ENCODE data around the gene GOT2. TPM values are rescaled to one million over a fixed set of nuclear protein-coding genes. Genes with fewer than 3 reads are reported as not detected.
"Not testable (repeated sequence)": the region's sequence is repeated elsewhere in the genome, so short reads cannot be mapped to it uniquely, and the experiment has no call there.

The GOT2 gene
- 100 to 1,000 TPM in 1 of 2 donors, 10 to 100 TPM in 1; 82.7 to 149 TPM for total RNA-seq

- peak within 1 kb of the TSS; percentile 89 to 93 for H3K27ac Mint-ChIP-seq
- peaks cover 18 to 24% of the 10 kb centered on the region in 2 donors for H3K4me1 Mint-ChIP-seq (ENCODE audit: low read depth in 2 of 2)
- DNase-seq (ENCODE audit: low spot score) (peak; percentile 88), ATAC-seq (peak; percentile 97 to 98)
- H3K4me3 Mint-ChIP-seq, result peak within 1 kb of the TSS; percentile 97
- H3K9me3 Mint-ChIP-seq, result no peaks in the 10 kb centered on the region
- H3K27me3 Mint-ChIP-seq, result peaks cover 0 to 2% of the 10 kb centered on the region in 2 donors
- H3K36me3 Mint-ChIP-seq, result no peaks in the 10 kb centered on the region
Observed at GRCh38 chr16:58733671-58734458, at the start of gene GOT2. TSS of gene GOT2 (minus strand) at chr16:58734316. CDS start at chr16:58734228, 88 bp downstream.

DNA sequence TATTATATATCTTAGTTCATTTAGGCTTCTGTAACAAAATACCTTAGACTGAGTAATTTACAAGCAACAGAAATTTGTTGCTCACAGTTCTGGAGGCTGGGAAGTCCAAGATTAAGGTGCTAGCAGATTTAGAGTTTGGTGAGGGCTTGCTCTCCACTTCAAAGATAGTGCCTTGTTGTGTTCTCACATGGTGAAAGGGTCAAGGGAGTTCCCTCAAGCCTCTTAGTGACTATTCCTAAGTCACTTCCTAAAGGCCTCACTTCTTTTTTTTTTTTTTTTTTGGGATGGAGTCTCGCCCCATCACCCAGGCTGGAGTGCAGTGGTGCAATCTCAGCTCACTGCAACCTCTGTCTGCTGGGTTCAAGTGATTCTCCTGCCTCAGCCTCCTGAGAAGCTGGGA is 45.2 kb upstream of the GOT2 start:
- not testable (repeated sequence) for H3K27ac Mint-ChIP-seq; H3K9me3 Mint-ChIP-seq; ATAC-seq; H3K4me1 Mint-ChIP-seq (ENCODE audit: low read depth in 2 of 2); H3K4me3 Mint-ChIP-seq; H3K36me3 Mint-ChIP-seq; DNase-seq (ENCODE audit: low spot score)
- peaks cover 13 to 24% of the 10 kb centered on the region in 2 donors for H3K27me3 Mint-ChIP-seq

DNA sequence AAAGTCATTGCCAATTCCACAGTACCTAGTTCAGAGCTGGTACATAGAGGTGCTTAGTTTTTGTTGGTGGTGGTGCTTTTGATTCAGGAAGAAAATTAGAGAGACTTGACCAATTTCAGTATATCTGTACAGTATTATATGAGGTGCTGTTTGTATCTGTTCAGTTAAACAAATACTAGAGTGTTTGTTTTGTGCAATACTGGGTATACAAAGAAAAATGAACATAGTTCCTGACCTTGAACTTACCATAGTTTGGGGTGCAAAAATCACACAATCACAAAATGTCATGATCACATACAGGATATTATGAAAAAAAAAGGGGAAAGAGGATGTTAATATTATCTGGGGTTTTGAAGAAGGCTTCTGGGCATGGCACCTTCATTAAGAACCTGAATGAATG is 39.8 kb upstream of the GOT2 start:
- no peaks in the 10 kb centered on the region for H3K9me3 Mint-ChIP-seq
- DNase-seq (ENCODE audit: low spot score), result no peak
- H3K27me3 Mint-ChIP-seq, result peaks cover 12 to 21% of the 10 kb centered on the region in 2 donors
- H3K4me3 Mint-ChIP-seq, result no peak overlapping the region
- no peaks in the 10 kb centered on the region for H3K4me1 Mint-ChIP-seq (ENCODE audit: low read depth in 2 of 2)
- no peak for ATAC-seq
- H3K27ac Mint-ChIP-seq, result no peak overlapping the region
- H3K36me3 Mint-ChIP-seq, result no peaks in the 10 kb centered on the region

DNA sequence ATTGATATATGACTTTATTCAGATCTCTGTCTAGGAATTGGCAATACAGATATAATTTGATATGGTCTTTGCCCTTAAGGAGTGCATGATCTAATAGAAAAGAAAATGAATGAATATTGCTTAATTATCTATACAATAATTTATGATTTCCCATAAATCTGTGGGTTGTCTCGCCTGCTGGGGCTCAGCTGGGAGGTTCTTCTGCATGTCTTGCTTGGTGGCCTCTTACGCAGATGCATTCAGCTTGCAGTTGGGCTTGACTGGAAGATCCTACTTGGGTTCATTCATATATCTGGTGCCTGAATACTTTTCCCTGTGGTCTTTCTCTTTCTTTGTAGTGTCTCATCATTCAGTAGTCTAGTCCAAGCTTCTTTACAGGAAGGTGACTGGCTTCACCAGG is 34.0 kb upstream of the GOT2 start:
- H3K9me3 Mint-ChIP-seq, result no peaks in the 10 kb centered on the region

DNA sequence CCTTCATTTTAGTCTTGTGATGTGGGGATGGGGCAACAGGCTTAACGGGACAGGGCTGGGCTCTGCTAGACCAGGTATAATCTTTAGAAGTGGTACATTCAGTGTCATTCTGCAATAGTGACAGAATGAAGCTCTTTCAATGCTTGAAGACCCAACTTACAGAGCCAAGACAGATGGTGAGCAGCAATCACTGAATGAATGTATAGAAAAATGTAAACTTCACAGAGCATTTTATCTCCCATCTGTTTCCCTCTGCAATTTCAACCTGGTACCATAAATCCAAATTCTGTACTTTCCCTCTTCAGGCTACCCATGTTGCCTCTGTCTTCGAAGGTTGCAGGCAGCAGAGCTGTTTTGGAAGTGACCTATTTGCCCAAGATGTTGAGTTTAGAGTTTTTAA is 33.5 kb upstream of the GOT2 start:
- Mint-ChIP-seq H3K4me3 (no peak overlapping the region), H3K9me3 (no peaks in the 10 kb centered on the region), H3K36me3 (no peaks in the 10 kb centered on the region), H3K4me1 (ENCODE audit: low read depth in 2 of 2) (no peaks in the 10 kb centered on the region), H3K27me3 (peaks cover 11 to 18% of the 10 kb centered on the region in 2 donors), H3K27ac (no peak overlapping the region)
- DNase-seq (ENCODE audit: low spot score) (no peak), ATAC-seq (no peak)

More for the DNA sequence above, 34.0 kb upstream of the GOT2 start:
- ATAC-seq, result no peak
- H3K27me3 Mint-ChIP-seq, result peaks cover 14 to 18% of the 10 kb centered on the region in 2 donors
- H3K36me3 Mint-ChIP-seq, result no peaks in the 10 kb centered on the region
- H3K4me3 Mint-ChIP-seq, result no peak overlapping the region
- H3K27ac Mint-ChIP-seq, result no peak overlapping the region
- H3K4me1 Mint-ChIP-seq (ENCODE audit: low read depth in 2 of 2), result no peaks in the 10 kb centered on the region
- no peak for DNase-seq (ENCODE audit: low spot score)

DNA sequence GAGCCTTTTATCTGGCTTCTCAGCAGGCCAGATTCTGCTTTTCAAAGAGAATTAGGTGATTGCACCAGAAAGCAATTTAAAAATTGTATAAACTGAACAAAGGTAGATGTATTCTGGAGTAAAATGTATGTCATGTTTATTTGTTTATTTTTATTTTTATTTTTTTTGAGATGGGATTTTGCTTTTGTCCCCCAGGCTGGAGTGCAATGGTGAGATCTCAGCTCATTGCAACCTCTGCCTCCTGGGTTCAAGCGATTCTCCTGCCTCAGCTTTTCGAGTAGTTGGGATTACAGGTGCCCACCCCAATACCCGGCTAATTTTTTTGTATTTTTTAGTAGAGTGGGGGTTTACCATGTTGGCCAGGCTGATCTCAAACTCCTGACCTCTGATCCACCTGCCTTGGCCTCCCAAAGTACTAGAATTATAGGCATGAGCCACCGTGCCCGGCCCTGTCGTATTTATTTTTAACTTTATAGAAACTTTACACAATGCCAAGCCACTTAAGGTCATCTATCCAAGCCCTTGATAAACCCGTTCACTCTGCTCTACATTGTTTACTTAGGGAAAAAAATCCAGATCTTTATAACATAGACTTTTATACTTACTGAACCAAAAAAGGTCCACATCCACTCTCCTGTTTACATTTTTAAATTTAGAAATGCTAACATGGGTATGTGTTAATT is 22.7 kb upstream of the GOT2 start:
- no peaks in the 10 kb centered on the region for H3K9me3 Mint-ChIP-seq
- peaks cover 9 to 10% of the 10 kb centered on the region in 2 donors for H3K4me1 Mint-ChIP-seq (ENCODE audit: low read depth in 2 of 2)
- ATAC-seq, result no peak
- no peaks in the 10 kb centered on the region for H3K27me3 Mint-ChIP-seq
- H3K4me3 Mint-ChIP-seq, result no peak overlapping the region
- DNase-seq (ENCODE audit: low spot score), result no peak
- H3K27ac Mint-ChIP-seq, result peak overlapping the region in 1 of 2 donors; percentile 26
- H3K36me3 Mint-ChIP-seq, result no peaks in the 10 kb centered on the region

DNA sequence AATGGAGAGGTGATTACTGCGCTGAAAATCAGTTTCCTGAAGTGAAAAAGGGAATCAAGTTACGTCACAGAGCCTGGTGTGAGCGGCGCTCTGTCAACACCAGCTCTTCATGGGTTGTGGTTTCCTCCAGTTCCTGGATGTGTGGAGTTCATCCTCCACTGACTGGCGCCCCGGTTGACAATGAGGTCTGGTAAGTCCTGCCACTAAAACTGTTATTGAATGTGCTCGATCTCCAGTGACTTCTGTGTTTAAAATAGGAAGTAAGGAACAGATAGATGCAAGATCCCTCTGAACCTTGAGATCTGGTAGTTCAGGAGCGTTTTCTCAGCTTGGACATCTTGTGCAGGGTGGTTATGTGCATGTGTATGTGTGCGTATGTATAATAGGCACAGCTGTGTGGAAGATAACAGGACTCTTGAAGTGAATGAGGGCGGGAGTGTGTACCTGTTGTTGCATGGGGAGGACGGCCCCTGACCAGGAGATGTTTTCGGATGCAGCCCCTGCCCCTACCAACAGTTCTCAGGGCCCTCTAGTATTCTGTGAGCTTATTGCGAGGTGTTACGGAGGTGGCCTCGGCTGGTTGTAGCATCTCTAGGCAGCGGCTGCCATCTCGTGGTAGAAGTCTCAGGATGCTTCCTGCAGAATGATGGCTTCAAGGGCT is 22.0 kb upstream of the GOT2 start:
- no peaks in the 10 kb centered on the region for H3K27me3 Mint-ChIP-seq
- peak overlapping the region; percentile 4 to 26 for H3K27ac Mint-ChIP-seq
- H3K4me3 Mint-ChIP-seq, result peak overlapping the region; percentile 46
- ATAC-seq (peak; percentile 86 to 89), DNase-seq (ENCODE audit: low spot score) (peak; percentile 75)
- H3K36me3 Mint-ChIP-seq, result no peaks in the 10 kb centered on the region
- no peaks in the 10 kb centered on the region for H3K9me3 Mint-ChIP-seq
- peaks cover 9 to 10% of the 10 kb centered on the region in 2 donors for H3K4me1 Mint-ChIP-seq (ENCODE audit: low read depth in 2 of 2)

DNA sequence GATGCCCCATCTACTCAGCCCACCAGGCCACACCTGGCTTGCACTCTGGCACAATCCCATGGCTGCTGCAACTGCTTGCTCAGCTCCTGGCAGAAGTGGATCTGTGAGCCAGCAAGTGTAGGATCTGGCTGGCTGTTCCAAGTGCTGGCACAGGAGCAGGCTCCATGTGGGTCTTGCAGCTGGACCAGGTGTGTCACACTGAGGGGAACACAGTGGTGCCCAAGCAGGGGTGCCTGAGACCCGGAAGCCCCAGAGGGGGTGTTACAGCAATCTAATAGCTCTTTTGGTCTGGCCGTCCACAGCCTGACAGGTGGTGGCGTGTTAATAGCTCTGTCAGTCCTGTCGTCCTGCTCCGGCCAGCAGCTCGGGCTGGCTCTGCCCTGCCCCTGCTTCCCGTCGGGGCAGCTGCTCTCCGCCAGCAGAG is 19.6 kb upstream of the GOT2 start:
- H3K9me3 Mint-ChIP-seq, result no peaks in the 10 kb centered on the region
- no peaks in the 10 kb centered on the region for H3K36me3 Mint-ChIP-seq
- DNase-seq (ENCODE audit: low spot score) (no peak), ATAC-seq (no peak)
- H3K27ac Mint-ChIP-seq, result no peak overlapping the region
- no peak overlapping the region for H3K4me3 Mint-ChIP-seq
- H3K4me1 Mint-ChIP-seq (ENCODE audit: low read depth in 2 of 2), result peaks cover 9 to 10% of the 10 kb centered on the region in 2 donors
- H3K27me3 Mint-ChIP-seq, result no peaks in the 10 kb centered on the region

- no peak for ATAC-seq
- H3K36me3 Mint-ChIP-seq, result no peaks in the 10 kb centered on the region
- H3K4me1 Mint-ChIP-seq (ENCODE audit: low read depth in 2 of 2), result no peaks in the 10 kb centered on the region
- no peak for DNase-seq (ENCODE audit: low spot score)
- peaks cover 0 to 3% of the 10 kb centered on the region in 2 donors for H3K27me3 Mint-ChIP-seq
- no peak overlapping the region for H3K4me3 Mint-ChIP-seq
- no peak overlapping the region for H3K27ac Mint-ChIP-seq
- no peaks in the 10 kb centered on the region for H3K9me3 Mint-ChIP-seq
Observed at GRCh38 chr16:58744497-58744896, 10.4 kb upstream of the GOT2 start.

DNA sequence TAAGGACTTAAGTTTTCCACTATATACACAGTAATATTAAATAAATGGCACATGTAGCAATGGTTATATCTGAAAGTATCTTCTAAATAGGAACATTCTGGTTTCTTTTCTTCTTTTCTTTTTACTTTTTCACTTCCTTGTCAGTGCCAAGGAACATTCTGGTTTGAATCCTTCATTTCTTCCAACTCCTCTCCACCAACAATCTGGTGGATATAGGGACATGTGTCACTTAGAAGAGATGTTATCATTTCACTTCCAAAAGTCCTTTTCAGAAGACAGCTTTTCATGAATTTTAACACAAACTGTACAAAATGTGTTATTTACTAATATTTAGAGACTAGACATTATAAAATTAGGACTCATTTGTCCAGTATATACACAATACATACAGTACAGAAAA is 7.9 kb upstream of the GOT2 start:
- no peaks in the 10 kb centered on the region for H3K9me3 Mint-ChIP-seq
- no peak overlapping the region for H3K4me3 Mint-ChIP-seq
- no peaks in the 10 kb centered on the region for H3K4me1 Mint-ChIP-seq (ENCODE audit: low read depth in 2 of 2)
- ATAC-seq (no peak), DNase-seq (ENCODE audit: low spot score) (no peak)
- H3K27ac Mint-ChIP-seq, result no peak overlapping the region
- no peaks in the 10 kb centered on the region for H3K36me3 Mint-ChIP-seq
- peaks cover 2 to 8% of the 10 kb centered on the region in 2 donors for H3K27me3 Mint-ChIP-seq

GRCh38 chr16:58741166-58741565 is 7.0 kb upstream of the GOT2 start:
- Mint-ChIP-seq H3K9me3 (no peaks in the 10 kb centered on the region), H3K4me3 (no peak overlapping the region), H3K36me3 (no peaks in the 10 kb centered on the region), H3K4me1 (ENCODE audit: low read depth in 2 of 2) (no peaks in the 10 kb centered on the region), H3K27ac (no peak overlapping the region), H3K27me3 (peaks cover 2 to 8% of the 10 kb centered on the region in 2 donors)
- ATAC-seq (no peak), DNase-seq (ENCODE audit: low spot score) (no peak)

DNA sequence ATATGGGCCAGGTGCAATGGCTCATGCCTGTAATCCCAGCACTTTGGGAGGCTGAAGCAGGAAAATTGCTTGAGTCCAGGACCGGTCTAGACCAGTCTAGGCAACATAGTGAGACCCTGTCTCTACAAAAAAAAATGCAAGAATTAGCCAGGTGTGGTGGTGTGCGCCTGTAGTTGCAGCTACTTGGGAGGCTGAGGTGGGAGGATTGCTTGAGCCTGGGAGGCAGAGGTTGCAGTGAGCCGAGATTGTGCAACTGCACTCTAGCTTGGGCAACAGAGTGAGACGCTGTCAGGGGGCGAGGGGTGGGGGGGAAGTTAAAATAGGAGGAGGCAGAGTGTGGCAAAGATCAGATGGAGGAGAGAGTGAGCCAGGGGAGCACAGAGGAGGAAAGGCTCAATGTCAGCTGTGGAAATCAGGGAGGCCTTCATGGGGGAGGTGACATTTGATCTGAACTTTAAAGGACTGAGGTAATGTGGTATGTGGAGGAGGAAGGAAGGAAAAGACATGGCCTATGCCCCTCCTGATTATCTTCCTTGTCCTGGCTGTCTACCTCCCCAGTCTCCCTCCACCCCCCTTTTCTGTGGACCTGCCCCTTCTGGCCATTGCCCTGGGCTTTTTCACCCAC is 4.7 kb upstream of the GOT2 start:
- Mint-ChIP-seq H3K4me3 (no peak overlapping the region), H3K36me3 (no peaks in the 10 kb centered on the region), H3K27ac (no peak overlapping the region), H3K9me3 (no peaks in the 10 kb centered on the region), H3K27me3 (peaks cover 2 to 8% of the 10 kb centered on the region in 2 donors), H3K4me1 (ENCODE audit: low read depth in 2 of 2) (peaks cover 0 to 4% of the 10 kb centered on the region in 2 donors)
- ATAC-seq (no peak), DNase-seq (ENCODE audit: low spot score) (no peak)

GRCh38 chr16:58736341-58736740 is 2.2 kb upstream of the GOT2 start:
- peak overlapping the region in 1 of 2 donors; percentile 48 for H3K27ac Mint-ChIP-seq
- H3K9me3 Mint-ChIP-seq; H3K36me3 Mint-ChIP-seq; H3K27me3 Mint-ChIP-seq; ATAC-seq; DNase-seq (ENCODE audit: low spot score); H3K4me3 Mint-ChIP-seq: not testable (repeated sequence)
- H3K4me1 Mint-ChIP-seq (ENCODE audit: low read depth in 2 of 2), result peaks cover 17 to 18% of the 10 kb centered on the region in 2 donors
